Suprapubic skin (tissue), 4 donors: ENCODE results near the gene C6orf15.

Experiments
- POLR2A ChIP-seq, 2 donors: fragments of 450-650 bp; IDR thresholded peaks; one replicate each; pipeline ENCODE4 v1.6.1; 2017; ENCODE audit warnings: antibody characterized with exemption in 2 of 2, mild to moderate bottlenecking in 2 of 2, moderate library complexity in 2 of 2
- POLR2AphosphoS5 ChIP-seq, 3 donors: sonication (generic); formaldehyde crosslinking; IDR thresholded peaks; one replicate each; pipeline ENCODE4 v1.6.1; 2017; ENCODE audit warnings: antibody characterized with exemption in 3 of 3
- TF ChIP-seq, protein P1 (sequence below), 2 donors: fragments of 200-600 bp in 1 of 2; fragments of 450-650 bp in 1 of 2; sonication (generic) in 1 of 2; IDR thresholded peaks; one replicate each; pipeline ENCODE4 v1.5.1; 2016 to 2019; ENCODE audit warnings: antibody characterized with exemption in 2 of 2, mild to moderate bottlenecking in 1 of 2, moderate library complexity in 1 of 2

GRCh38 chr6:31083742-31084354 lies 28.5 kb downstream of the C6orf15 start:
- TF ChIP-seq, protein P1, sequence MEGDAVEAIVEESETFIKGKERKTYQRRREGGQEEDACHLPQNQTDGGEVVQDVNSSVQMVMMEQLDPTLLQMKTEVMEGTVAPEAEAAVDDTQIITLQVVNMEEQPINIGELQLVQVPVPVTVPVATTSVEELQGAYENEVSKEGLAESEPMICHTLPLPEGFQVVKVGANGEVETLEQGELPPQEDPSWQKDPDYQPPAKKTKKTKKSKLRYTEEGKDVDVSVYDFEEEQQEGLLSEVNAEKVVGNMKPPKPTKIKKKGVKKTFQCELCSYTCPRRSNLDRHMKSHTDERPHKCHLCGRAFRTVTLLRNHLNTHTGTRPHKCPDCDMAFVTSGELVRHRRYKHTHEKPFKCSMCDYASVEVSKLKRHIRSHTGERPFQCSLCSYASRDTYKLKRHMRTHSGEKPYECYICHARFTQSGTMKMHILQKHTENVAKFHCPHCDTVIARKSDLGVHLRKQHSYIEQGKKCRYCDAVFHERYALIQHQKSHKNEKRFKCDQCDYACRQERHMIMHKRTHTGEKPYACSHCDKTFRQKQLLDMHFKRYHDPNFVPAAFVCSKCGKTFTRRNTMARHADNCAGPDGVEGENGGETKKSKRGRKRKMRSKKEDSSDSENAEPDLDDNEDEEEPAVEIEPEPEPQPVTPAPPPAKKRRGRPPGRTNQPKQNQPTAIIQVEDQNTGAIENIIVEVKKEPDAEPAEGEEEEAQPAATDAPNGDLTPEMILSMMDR (IDR thresholded peaks at IDR 0.05): no peak
- TF ChIP-seq POLR2AphosphoS5 (IDR thresholded peaks at IDR 0.05) (no peak), POLR2A (IDR thresholded peaks at IDR 0.05) (no peak)
